Measurements from ENCODE around the gene C19orf38.
"Not testable (repeated sequence)": the region's sequence is repeated elsewhere in the genome, so short reads cannot be mapped to it uniquely, and the experiment has no call there.

C19orf38 gene

GRCh38 chr19:10869872-10870311, 21.7 kb downstream of the C19orf38 start:
- DNase-seq; in situ Hi-C loops (cut with HindIII; ENCODE audit: low pct_ligation_motif_present, low pct_unique_long_range_greater_than_20kb, low sequenced_read_pairs): not testable (repeated sequence)

- in situ Hi-C loops (cut with HindIII; ENCODE audit: low pct_ligation_motif_present, low pct_unique_long_range_greater_than_20kb, low sequenced_read_pairs) = no loop called here
- no peak for DNase-seq
These were observed 22.3 kb downstream of the C19orf38 start for GRCh38 chr19:10870501-10870954.

GRCh38 chr19:10870955-10871603, 22.9 kb downstream of the C19orf38 start, which contains the start of gene CARM1:
TSS of gene CARM1 (plus strand) at chr19:10871553. CDS start at chr19:10871703, 150 bp downstream.
- in situ Hi-C loops (cut with HindIII; ENCODE audit: low pct_ligation_motif_present, low pct_unique_long_range_greater_than_20kb, low sequenced_read_pairs) = no loop called here
- DNase-seq = peak; percentile 94

GRCh38 chr19:10871711-10872545, 23.7 kb downstream of the C19orf38 start:
- in situ Hi-C loops (cut with HindIII; ENCODE audit: low pct_ligation_motif_present, low pct_unique_long_range_greater_than_20kb, low sequenced_read_pairs) = no loop called here

GRCh38 chr19:10872546-10873107, 24.4 kb downstream of the C19orf38 start:
- in situ Hi-C loops (cut with HindIII; ENCODE audit: low pct_ligation_motif_present, low pct_unique_long_range_greater_than_20kb, low sequenced_read_pairs) = no loop called here
- DNase-seq = no peak

More at GRCh38 chr19:10871711-10872545, 23.7 kb downstream of the C19orf38 start:
- peak; percentile 24 for DNase-seq

GRCh38 chr19:10874024-10874423, 25.8 kb downstream of the C19orf38 start:
- in situ Hi-C loops (cut with HindIII; ENCODE audit: low pct_ligation_motif_present, low pct_unique_long_range_greater_than_20kb, low sequenced_read_pairs) = no loop called here
- no peak for DNase-seq

GRCh38 chr19:10876459-10877240, 28.4 kb downstream of the C19orf38 start:
- no peak for DNase-seq
- in situ Hi-C loops (cut with HindIII; ENCODE audit: low pct_ligation_motif_present, low pct_unique_long_range_greater_than_20kb, low sequenced_read_pairs) = no loop called here

- DNase-seq; in situ Hi-C loops (cut with HindIII; ENCODE audit: low pct_ligation_motif_present, low pct_unique_long_range_greater_than_20kb, low sequenced_read_pairs): not testable (repeated sequence)
These were observed 29.4 kb downstream of the C19orf38 start for GRCh38 chr19:10877608-10878007.

GRCh38 chr19:10878253-10878652, 30.0 kb downstream of the C19orf38 start:
- no peak for DNase-seq
- in situ Hi-C loops (cut with HindIII; ENCODE audit: low pct_ligation_motif_present, low pct_unique_long_range_greater_than_20kb, low sequenced_read_pairs) = no loop called here

GRCh38 chr19:10881403-10882107, 33.3 kb downstream of the C19orf38 start:
- in situ Hi-C loops (cut with HindIII; ENCODE audit: low pct_ligation_motif_present, low pct_unique_long_range_greater_than_20kb, low sequenced_read_pairs) = no loop called here
- no peak for DNase-seq

- in situ Hi-C loops (cut with HindIII; ENCODE audit: low pct_ligation_motif_present, low pct_unique_long_range_greater_than_20kb, low sequenced_read_pairs) = no loop called here
- DNase-seq = no peak
These were observed 33.9 kb downstream of the C19orf38 start for GRCh38 chr19:10882108-10882457.

GRCh38 chr19:10884274-10884673, 36.1 kb downstream of the C19orf38 start:
- in situ Hi-C loops (cut with HindIII; ENCODE audit: low pct_ligation_motif_present, low pct_unique_long_range_greater_than_20kb, low sequenced_read_pairs) = no loop called here
- DNase-seq = no peak

- in situ Hi-C loops (cut with HindIII; ENCODE audit: low pct_ligation_motif_present, low pct_unique_long_range_greater_than_20kb, low sequenced_read_pairs) = no loop called here
- no peak for DNase-seq
These were observed 37.3 kb downstream of the C19orf38 start for GRCh38 chr19:10885201-10886169.

GRCh38 chr19:10887616-10888367, 39.6 kb downstream of the C19orf38 start:
- in situ Hi-C loops (cut with HindIII; ENCODE audit: low pct_ligation_motif_present, low pct_unique_long_range_greater_than_20kb, low sequenced_read_pairs) = no loop called here
- no peak for DNase-seq

- in situ Hi-C loops (cut with HindIII; ENCODE audit: low pct_ligation_motif_present, low pct_unique_long_range_greater_than_20kb, low sequenced_read_pairs) = no loop called here
- no peak for DNase-seq
These were observed 40.2 kb downstream of the C19orf38 start for GRCh38 chr19:10888421-10888866.

- DNase-seq = no peak
- in situ Hi-C loops (cut with HindIII; ENCODE audit: low pct_ligation_motif_present, low pct_unique_long_range_greater_than_20kb, low sequenced_read_pairs) = no loop called here
These were observed 41.7 kb downstream of the C19orf38 start for GRCh38 chr19:10889880-10890279.
